ENCODE measurements around the gene PITRM1.

DNA sequence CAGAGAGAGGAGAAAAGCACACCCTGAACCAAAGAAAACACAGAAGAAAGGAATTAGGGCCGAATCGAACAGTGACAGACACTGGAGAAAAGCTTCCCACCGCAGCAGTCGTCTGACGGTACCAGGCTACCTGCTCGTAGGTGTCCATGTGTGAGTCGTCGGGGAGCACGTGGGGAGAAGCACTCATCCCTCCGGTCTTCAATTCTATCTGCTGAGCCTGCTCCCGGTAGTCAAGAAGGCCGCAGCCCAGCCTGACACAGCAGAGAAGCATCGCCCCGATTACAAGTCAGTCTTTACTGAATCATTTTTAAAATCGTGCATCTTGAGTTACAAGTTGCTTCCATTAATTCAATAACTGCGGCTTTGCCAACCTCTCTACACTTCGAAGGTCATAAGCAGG, 24.5 kb downstream of the PITRM1 start:
- TF ChIP-seq, protein P1, sequence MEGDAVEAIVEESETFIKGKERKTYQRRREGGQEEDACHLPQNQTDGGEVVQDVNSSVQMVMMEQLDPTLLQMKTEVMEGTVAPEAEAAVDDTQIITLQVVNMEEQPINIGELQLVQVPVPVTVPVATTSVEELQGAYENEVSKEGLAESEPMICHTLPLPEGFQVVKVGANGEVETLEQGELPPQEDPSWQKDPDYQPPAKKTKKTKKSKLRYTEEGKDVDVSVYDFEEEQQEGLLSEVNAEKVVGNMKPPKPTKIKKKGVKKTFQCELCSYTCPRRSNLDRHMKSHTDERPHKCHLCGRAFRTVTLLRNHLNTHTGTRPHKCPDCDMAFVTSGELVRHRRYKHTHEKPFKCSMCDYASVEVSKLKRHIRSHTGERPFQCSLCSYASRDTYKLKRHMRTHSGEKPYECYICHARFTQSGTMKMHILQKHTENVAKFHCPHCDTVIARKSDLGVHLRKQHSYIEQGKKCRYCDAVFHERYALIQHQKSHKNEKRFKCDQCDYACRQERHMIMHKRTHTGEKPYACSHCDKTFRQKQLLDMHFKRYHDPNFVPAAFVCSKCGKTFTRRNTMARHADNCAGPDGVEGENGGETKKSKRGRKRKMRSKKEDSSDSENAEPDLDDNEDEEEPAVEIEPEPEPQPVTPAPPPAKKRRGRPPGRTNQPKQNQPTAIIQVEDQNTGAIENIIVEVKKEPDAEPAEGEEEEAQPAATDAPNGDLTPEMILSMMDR (IDR thresholded peaks at IDR 0.05; ENCODE audit: poor library complexity, severe bottlenecking), result no peak
- TF ChIP-seq RAD21 (conservative IDR thresholded peaks at IDR 0.05), result no peak
- no peak for TF ChIP-seq EZH2 (IDR thresholded peaks at IDR 0.05; ENCODE audit: borderline replicate concordance, insufficient read depth, low read length, poor library complexity, severe bottlenecking)

Measured in neural cell (in vitro differentiated cells).